Measurements from ENCODE around the gene TDRD9.

The TDRD9 gene

GRCh38 chr14:103910262-103910935, 17.9 kb upstream of the TDRD9 start:
- peak overlapping the region; percentile 45 for H3K27ac ChIP-seq
- TF ChIP-seq CTCF (IDR thresholded peaks at IDR 0.05) = peak; percentile 92
- no peak for TF ChIP-seq ZFX (IDR thresholded peaks at IDR 0.05; ENCODE audit: borderline replicate concordance)

GRCh38 chr14:103910984-103911383, 17.3 kb upstream of the TDRD9 start:
- H3K27ac ChIP-seq = peak overlapping the region; percentile 45; the same call in 1 of the 2 replicates
- TF ChIP-seq CTCF (IDR thresholded peaks at IDR 0.05) (no peak), ZFX (IDR thresholded peaks at IDR 0.05; ENCODE audit: borderline replicate concordance) (no peak)

- TF ChIP-seq ZFX (IDR thresholded peaks at IDR 0.05; ENCODE audit: borderline replicate concordance) (no peak), CTCF (IDR thresholded peaks at IDR 0.05) (no peak)
Measured at GRCh38 chr14:103915616-103916015, 12.6 kb upstream of the TDRD9 start.

GRCh38 chr14:103916636-103917262, 11.5 kb upstream of the TDRD9 start:
- no peak for TF ChIP-seq ZFX (IDR thresholded peaks at IDR 0.05; ENCODE audit: borderline replicate concordance)
- TF ChIP-seq CTCF (IDR thresholded peaks at IDR 0.05) = no peak
- no peak overlapping the region for H3K27ac ChIP-seq

More at GRCh38 chr14:103915616-103916015, 12.6 kb upstream of the TDRD9 start:
- no peak overlapping the region for H3K27ac ChIP-seq

GRCh38 chr14:103920981-103921854, 7.0 kb upstream of the TDRD9 start:
- TF ChIP-seq CTCF (IDR thresholded peaks at IDR 0.05) = peak; percentile 99
- TF ChIP-seq ZFX (IDR thresholded peaks at IDR 0.05; ENCODE audit: borderline replicate concordance) = no peak
- peak overlapping the region; percentile 79 for H3K27ac ChIP-seq

GRCh38 chr14:103921855-103922200, 6.4 kb upstream of the TDRD9 start:
- H3K27ac ChIP-seq = peak overlapping the region; percentile 79

GRCh38 chr14:103923863-103924262, 4.4 kb upstream of the TDRD9 start:
- no peak overlapping the region for H3K27ac ChIP-seq

More at GRCh38 chr14:103923863-103924262, 4.4 kb upstream of the TDRD9 start:
- TF ChIP-seq CTCF (IDR thresholded peaks at IDR 0.05) (no peak), ZFX (IDR thresholded peaks at IDR 0.05; ENCODE audit: borderline replicate concordance) (no peak)
